Glomerular visceral epithelial cell (primary cell): ENCODE results near the gene KIT.
"Not testable (repeated sequence)": the region's sequence is repeated elsewhere in the genome, so short reads cannot be mapped to it uniquely, and the experiment has no call there.

Experiments used
- DNase-seq: peaks from one replicate; pipeline ENCODE4 v3.0.0-alpha.2; 2016; ENCODE audit errors: extremely low spot score

The KIT gene

GRCh38 chr4:54657551-54658251, at the start of gene KIT:
Gene KIT, plus strand, starts transcription at chr4:54657957. Its CDS starts 58 bp downstream, at chr4:54658015.
- DNase-seq = no peak

GRCh38 chr4:54609310-54609709, 48.4 kb upstream of the KIT start:
- DNase-seq = no peak

GRCh38 chr4:54614149-54614548, 43.6 kb upstream of the KIT start:
- DNase-seq = no peak

- DNase-seq = no peak
Observed at GRCh38 chr4:54620773-54621172, 37.0 kb upstream of the KIT start.

- no peak for DNase-seq
Observed at GRCh38 chr4:54625391-54625790, 32.4 kb upstream of the KIT start.

GRCh38 chr4:54626113-54626512, 31.6 kb upstream of the KIT start:
- DNase-seq = no peak

- DNase-seq = no peak
Observed at GRCh38 chr4:54632537-54632936, 25.2 kb upstream of the KIT start.

GRCh38 chr4:54633102-54633740, 24.5 kb upstream of the KIT start:
- not testable (repeated sequence) for DNase-seq

- DNase-seq = no peak
Observed at GRCh38 chr4:54635318-54635717, 22.4 kb upstream of the KIT start.

GRCh38 chr4:54637325-54637724, 20.4 kb upstream of the KIT start:
- no peak for DNase-seq

GRCh38 chr4:54641101-54641500, 16.7 kb upstream of the KIT start:
- DNase-seq = not testable (repeated sequence)

- no peak for DNase-seq
Observed at GRCh38 chr4:54643172-54643571, 14.6 kb upstream of the KIT start.

- DNase-seq = no peak
Observed at GRCh38 chr4:54643958-54644751, 13.6 kb upstream of the KIT start.

GRCh38 chr4:54645830-54646229, 11.9 kb upstream of the KIT start:
- no peak for DNase-seq

- no peak for DNase-seq
Observed at GRCh38 chr4:54647070-54647469, 10.7 kb upstream of the KIT start.

GRCh38 chr4:54651050-54651449, 6.7 kb upstream of the KIT start:
- DNase-seq = no peak

- no peak for DNase-seq
Observed at GRCh38 chr4:54654753-54655152, 3.0 kb upstream of the KIT start.

GRCh38 chr4:54657185-54657550, 589 bp upstream of the KIT start:
- no peak for DNase-seq

GRCh38 chr4:54658252-54659093, 716 bp downstream of the KIT start:
- DNase-seq = peak; percentile 7

- no peak for DNase-seq
Observed at GRCh38 chr4:54659313-54659712, 1.6 kb downstream of the KIT start.

GRCh38 chr4:54659749-54660535, 2.2 kb downstream of the KIT start:
- DNase-seq = no peak
